Astrocyte (in vitro differentiated cells and primary cell): Measurements from ENCODE around the gene NCAPG2. TPM values are rescaled to one million over a fixed set of nuclear protein-coding genes. Genes with fewer than 3 reads are reported as not detected.

Experiments used
- DNase-seq: peaks from one replicate; pipeline ENCODE4 v3.0.0-alpha.2; 2010; ENCODE audit warnings: low read depth
- FAIRE-seq: peaks from 2 replicates; lab custom pipeline; 2011; peaks lifted over from hg19 to GRCh38; lab: Jason Lieb, UNC
- H2AFZ ChIP-seq: 2 replicates; pipeline ENCODE4 v1.6.0; 2012; ENCODE audit warnings: low read depth, low read length, inconsistent platforms
- H3K27ac ChIP-seq: 2 replicates; pipeline ENCODE4 v1.5.1; 2011; ENCODE audit warnings: low read depth, low read length, inconsistent platforms
- H3K27me3 ChIP-seq: 2 replicates; pipeline ENCODE4 v1.6.0; 2011; ENCODE audit warnings: low read length, inconsistent platforms; ENCODE audit not compliant: insufficient read depth
- H3K36me3 ChIP-seq: 2 replicates; pipeline ENCODE4 v1.5.1; 2011; ENCODE audit warnings: low read length, inconsistent platforms; ENCODE audit not compliant: insufficient read depth
- H3K4me1 ChIP-seq: 2 replicates; pipeline ENCODE4 v1.5.1; 2011; ENCODE audit warnings: low read length, inconsistent platforms; ENCODE audit not compliant: insufficient read depth
- H3K4me2 ChIP-seq: 2 replicates; pipeline ENCODE4 v1.6.0; 2012; ENCODE audit warnings: low read length, inconsistent platforms
- H3K4me3 ChIP-seq: 2 replicates; pipeline ENCODE4 v1.5.1; 2011; ENCODE audit warnings: low read depth, mild to moderate bottlenecking, low read length, inconsistent platforms; ENCODE audit not compliant: insufficient read depth
- H3K79me2 ChIP-seq: 2 replicates; pipeline ENCODE4 v1.6.0; 2012; ENCODE audit warnings: mild to moderate bottlenecking, low read length, inconsistent platforms; ENCODE audit not compliant: insufficient read depth
- H3K9ac ChIP-seq: 2 replicates; pipeline ENCODE4 v1.6.0; 2012; ENCODE audit warnings: mild to moderate bottlenecking, low read length, inconsistent platforms
- H3K9me3 ChIP-seq: 2 replicates; pipeline ENCODE4 v1.5.1; 2012; ENCODE audit warnings: low read depth, mild to moderate bottlenecking, low read length, inconsistent platforms; ENCODE audit not compliant: insufficient read depth
- H4K20me1 ChIP-seq: 2 replicates; pipeline ENCODE4 v1.6.0; 2012; ENCODE audit warnings: low read length, inconsistent platforms; ENCODE audit not compliant: insufficient read depth
- H3K27ac Mint-ChIP-seq: one replicate; pipeline ENCODE4 v1.8.0; 2021; ENCODE audit warnings: mild to moderate bottlenecking, mixed read lengths; ENCODE audit not compliant: unreplicated experiment
- H3K27me3 Mint-ChIP-seq: one replicate; pipeline ENCODE4 v1.8.0; 2021; ENCODE audit warnings: low read depth, mixed read lengths; ENCODE audit not compliant: unreplicated experiment
- H3K36me3 Mint-ChIP-seq: one replicate; pipeline ENCODE4 v1.8.0; 2021; ENCODE audit warnings: low read depth, mixed read lengths; ENCODE audit not compliant: unreplicated experiment
- H3K4me1 Mint-ChIP-seq: one replicate; pipeline ENCODE4 v1.8.0; 2021; ENCODE audit warnings: low read depth, mixed read lengths; ENCODE audit not compliant: unreplicated experiment
- H3K4me3 Mint-ChIP-seq: one replicate; pipeline ENCODE4 v1.8.0; 2021; ENCODE audit warnings: mild to moderate bottlenecking, moderate library complexity, mixed read lengths; ENCODE audit not compliant: unreplicated experiment
- H3K9me3 Mint-ChIP-seq: one replicate; pipeline ENCODE4 v1.8.0; 2021; ENCODE audit warnings: mild to moderate bottlenecking, mixed read lengths; ENCODE audit not compliant: unreplicated experiment
- EZH2 ChIP-seq: IDR thresholded peaks from 2 replicates; pipeline ENCODE4 v1.6.1; 2012; ENCODE audit warnings: mild to moderate bottlenecking, low read length, inconsistent platforms; ENCODE audit not compliant: insufficient read depth
- microRNA-seq: library from miRNA; unstranded; fragments of <30 nt; microRNA quantifications from one replicate; pipeline ENCODE4 v1.2.0, GENCODE V29; 2020
- total RNA-seq: library from RNA; stranded (reverse); gene quantifications from 2 replicates; pipeline ENCODE4 v1.2.1, GENCODE V29; 2021
- TF ChIP-seq, protein P1 (sequence below): IDR thresholded peaks from 2 replicates; pipeline ENCODE4 v1.5.1; 2011; ENCODE audit warnings: low read depth, mild to moderate bottlenecking, inconsistent platforms, low read length, moderate library complexity; ENCODE audit not compliant: insufficient read depth

The NCAPG2 gene
- total RNA-seq, 1 donor from 2014 or later = 9.6 TPM

DNA sequence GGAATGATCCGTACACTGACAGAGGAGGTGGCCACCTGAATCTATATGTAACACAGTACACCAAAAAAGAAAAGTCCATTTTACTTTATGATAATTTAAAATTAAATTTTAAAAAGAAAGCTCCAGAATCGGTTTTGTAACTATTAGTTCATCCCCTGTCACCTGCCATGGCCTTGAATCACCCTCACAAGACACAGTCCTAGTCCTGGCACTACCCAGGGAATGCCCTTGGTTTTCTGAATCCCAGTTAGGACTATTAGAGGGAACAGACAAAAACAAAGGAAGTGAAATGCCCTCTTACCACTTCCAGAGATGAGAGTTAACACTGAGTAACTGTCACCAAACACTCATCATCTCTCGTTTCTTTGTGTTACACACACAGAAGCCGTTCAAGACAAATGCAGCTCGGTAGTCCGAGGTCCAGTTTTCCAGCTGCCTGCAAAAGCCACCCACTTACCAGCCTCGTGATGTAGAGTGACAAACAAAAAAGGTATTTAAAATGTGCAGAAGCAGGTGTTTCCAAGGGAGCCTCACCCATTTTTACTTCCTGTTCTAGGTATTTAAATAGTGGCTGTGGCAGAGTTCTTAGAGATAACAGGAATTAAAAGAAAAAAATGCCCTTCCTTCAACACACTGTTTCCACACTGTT, 123.0 kb downstream of the NCAPG2 start:
- Histone ChIP-seq H3K27me3 (peaks cover 16% of the 10 kb centered on the region), H2AFZ (no peak overlapping the region), H3K27ac (no peak overlapping the region), H3K36me3 (no peaks in the 10 kb centered on the region), H3K9me3 (peaks cover 3% of the 10 kb centered on the region), H3K4me3 (no peak overlapping the region), H3K79me2 (no peaks in the 10 kb centered on the region), H3K4me2 (no peak overlapping the region), H3K9ac (no peak overlapping the region), H3K4me1 (peaks cover 3% of the 10 kb centered on the region), H4K20me1 (no peaks in the 10 kb centered on the region)
- Mint-ChIP-seq H3K4me3 (no peak overlapping the region), H3K27ac (no peak overlapping the region), H3K9me3 (peaks cover 13% of the 10 kb centered on the region), H3K27me3 (peaks cover 34% of the 10 kb centered on the region), H3K4me1 (no peaks in the 10 kb centered on the region), H3K36me3 (peaks cover 3% of the 10 kb centered on the region)
- TF ChIP-seq, protein P1, sequence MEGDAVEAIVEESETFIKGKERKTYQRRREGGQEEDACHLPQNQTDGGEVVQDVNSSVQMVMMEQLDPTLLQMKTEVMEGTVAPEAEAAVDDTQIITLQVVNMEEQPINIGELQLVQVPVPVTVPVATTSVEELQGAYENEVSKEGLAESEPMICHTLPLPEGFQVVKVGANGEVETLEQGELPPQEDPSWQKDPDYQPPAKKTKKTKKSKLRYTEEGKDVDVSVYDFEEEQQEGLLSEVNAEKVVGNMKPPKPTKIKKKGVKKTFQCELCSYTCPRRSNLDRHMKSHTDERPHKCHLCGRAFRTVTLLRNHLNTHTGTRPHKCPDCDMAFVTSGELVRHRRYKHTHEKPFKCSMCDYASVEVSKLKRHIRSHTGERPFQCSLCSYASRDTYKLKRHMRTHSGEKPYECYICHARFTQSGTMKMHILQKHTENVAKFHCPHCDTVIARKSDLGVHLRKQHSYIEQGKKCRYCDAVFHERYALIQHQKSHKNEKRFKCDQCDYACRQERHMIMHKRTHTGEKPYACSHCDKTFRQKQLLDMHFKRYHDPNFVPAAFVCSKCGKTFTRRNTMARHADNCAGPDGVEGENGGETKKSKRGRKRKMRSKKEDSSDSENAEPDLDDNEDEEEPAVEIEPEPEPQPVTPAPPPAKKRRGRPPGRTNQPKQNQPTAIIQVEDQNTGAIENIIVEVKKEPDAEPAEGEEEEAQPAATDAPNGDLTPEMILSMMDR = no peak
- TF ChIP-seq EZH2 = no peak
- FAIRE-seq (no peak), DNase-seq (no peak)

Small RNA genes within 50 kb of the gene (microRNA-seq; reads per million reads assigned to microRNA genes)
- gene MIR5707 = not detected

Other genes starting within 250 kb of the NCAPG2 start
- gene PTPRN2, start 117.0 kb downstream of the NCAPG2 start, total RNA-seq = 0.09 TPM in 1 of 2 replicates, not detected in the other
- 56.1 and 60.9 TPM in 2 replicates for gene ESYT2, start 124.7 kb upstream of the NCAPG2 start, total RNA-seq
- 17.0 and 20.2 TPM in 2 replicates for gene DYNC2I1, start 151.8 kb upstream of the NCAPG2 start, total RNA-seq